Right lung (tissue), 5 donors: Measurements from ENCODE around the gene ISY1. TPM values are rescaled to one million over a fixed set of nuclear protein-coding genes. Genes with fewer than 3 reads are reported as not detected.
"Not testable (repeated sequence)": the region's sequence is repeated elsewhere in the genome, so short reads cannot be mapped to it uniquely, and the experiment has no call there.

Experiments used
- DNase-seq, 2 donors: peaks; one replicate each; pipeline ENCODE4 v3.0.0-alpha.2; 2013
- polyA plus RNA-seq, 5 donors: library from polyadenylated mRNA; unstranded; fragments of 120-200 nt; gene quantifications; one replicate each; pipeline versions ENCODE4 v1.2.1 to v1.2.3, GENCODE V29; 2013; ENCODE audit warnings: inconsistent platforms in 1 of 5, low replicate concordance in 1 of 5; ENCODE audit not compliant: insufficient read length in 5 of 5, insufficient read depth in 1 of 5

The ISY1 gene
- polyA plus RNA-seq, 5 donors, result 48.5 to 66.6 (median 51.3) TPM

- not testable (repeated sequence) for DNase-seq
Observed at GRCh38 chr3:129088312-129088711, 72.6 kb downstream of the ISY1 start.

- DNase-seq, result peak; percentile 54 to 63
Observed at GRCh38 chr3:129087904-129088303, 73.0 kb downstream of the ISY1 start.

DNA sequence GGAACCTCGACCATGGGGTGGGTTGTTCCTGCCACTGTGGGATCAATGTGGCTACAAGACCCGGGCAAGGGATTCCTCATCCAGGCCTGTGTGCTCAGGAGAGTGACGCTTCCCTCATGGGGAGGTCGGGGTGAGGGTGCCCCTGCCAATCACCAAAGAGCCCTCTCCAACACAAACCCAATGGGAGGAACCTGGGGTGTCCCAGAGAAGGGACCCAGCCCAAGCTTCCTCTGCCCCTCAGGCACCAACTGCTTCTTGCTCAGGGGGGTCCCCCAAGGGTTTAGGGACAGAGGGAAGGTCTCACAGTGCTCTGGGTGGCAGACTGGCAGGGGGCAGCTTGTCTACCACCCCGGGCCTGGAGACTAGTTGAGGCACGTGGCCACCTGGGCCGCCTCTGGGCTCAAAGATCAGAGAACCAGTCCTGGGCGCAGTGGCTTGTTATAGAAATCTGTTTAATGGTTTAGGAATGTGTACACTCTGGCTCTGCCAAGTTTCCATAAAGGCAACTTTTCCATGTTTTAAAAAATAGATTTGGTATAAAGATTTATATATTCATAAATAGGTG is 73.6 kb downstream of the ISY1 start:
- DNase-seq, result peak; percentile 47 to 50

DNA sequence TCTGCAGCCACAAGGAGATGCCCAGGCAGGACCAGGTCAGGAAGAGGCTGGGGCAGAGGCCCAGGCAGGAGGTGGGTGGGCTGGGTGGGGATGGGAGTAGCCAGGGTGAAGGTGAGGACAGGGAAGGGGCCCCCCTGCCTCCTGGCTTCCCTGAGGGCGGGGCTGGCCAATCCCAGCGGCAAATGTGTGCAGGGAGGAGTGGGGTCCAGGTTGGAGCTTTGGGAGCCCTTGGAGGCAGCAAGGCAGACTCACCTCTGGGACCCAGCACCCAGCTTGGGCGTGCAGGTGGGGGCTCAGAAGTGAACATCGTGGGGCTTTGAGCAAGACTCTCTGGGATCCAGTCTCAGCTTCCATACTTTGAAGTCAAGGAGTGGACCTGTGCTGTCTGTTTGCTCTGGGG is 75.0 kb downstream of the ISY1 start:
- no peak for DNase-seq

DNA sequence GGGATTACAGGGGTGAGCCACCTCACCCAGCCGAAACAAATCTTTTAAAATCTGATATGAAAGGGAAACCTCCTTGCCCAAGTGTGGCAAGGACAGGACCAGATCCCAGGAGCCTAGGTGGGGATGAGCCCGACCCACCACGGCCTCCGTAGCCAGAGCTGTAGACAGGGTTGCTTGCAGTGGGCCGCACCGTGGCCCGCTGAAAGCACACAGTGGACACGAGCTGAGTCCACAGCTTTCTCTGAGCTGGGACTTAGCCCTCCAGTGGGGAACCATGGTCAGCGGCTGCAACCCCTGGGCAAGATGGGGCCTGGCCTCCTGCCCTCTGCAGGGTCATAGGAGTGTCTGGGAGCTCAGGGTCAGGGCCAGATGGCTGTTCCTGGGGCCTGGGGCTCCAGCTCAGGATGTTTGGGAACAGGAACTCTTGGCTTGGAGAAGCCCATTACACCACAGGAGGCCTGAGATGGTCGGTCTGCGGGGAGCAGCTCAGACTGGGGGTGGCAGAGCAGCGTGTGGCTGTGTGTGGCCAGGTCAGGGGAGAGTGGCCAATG is 75.6 kb downstream of the ISY1 start:
- DNase-seq, result no peak

GRCh38 chr3:129084501-129084900 is 76.4 kb downstream of the ISY1 start:
- no peak for DNase-seq

DNA sequence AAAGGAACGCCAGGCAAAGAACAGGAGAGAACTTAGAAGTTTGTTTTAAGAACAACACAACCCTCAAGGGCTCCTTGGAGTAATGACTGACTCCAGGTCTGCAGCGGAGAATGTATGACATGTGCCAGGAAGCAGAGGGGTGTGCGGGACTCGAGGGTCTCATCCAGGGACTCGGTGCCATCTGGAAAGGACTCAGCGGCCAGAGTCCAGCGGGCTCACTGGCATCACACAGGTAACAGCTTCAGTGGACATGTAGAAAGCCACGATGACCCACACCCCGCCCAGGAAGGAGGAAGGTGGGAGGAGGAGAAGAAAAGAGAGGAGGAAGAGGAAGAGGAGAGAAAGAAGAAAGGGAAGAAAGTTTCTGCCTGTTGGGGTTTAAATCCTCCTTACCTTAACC is 78.8 kb downstream of the ISY1 start:
- no peak for DNase-seq

GRCh38 chr3:129081503-129081902 is 79.4 kb downstream of the ISY1 start:
- DNase-seq, result no peak

- no peak for DNase-seq
Observed at GRCh38 chr3:129078510-129078909, 82.4 kb downstream of the ISY1 start.

Other genes starting within 250 kb of the ISY1 start
- gene CFAP92, start 167.0 kb downstream of the ISY1 start, polyA plus RNA-seq, result 1 to 10 TPM; 2.6 to 4.2 (median 4.0) TPM
- 10 to 100 TPM in 4 of 5 donors, 1 to 10 TPM in 1; 9.0 to 18.0 (median 12.4) TPM for gene EFCC1, start 159.8 kb downstream of the ISY1 start, polyA plus RNA-seq
- 1 to 10 TPM; 1.7 to 3.3 (median 2.4) TPM for gene GP9, start 100.3 kb downstream of the ISY1 start, polyA plus RNA-seq
- gene RAB43, start 39.3 kb downstream of the ISY1 start, polyA plus RNA-seq, result 10 to 100 TPM in 1 of 5 donors, 1 to 10 TPM in 4; 5.1 to 12.8 (median 9.3) TPM
- 100 to 1,000 TPM; 412 to 446 (median 429) TPM for gene CNBP, start 22.8 kb upstream of the ISY1 start, polyA plus RNA-seq
- 100 to 1,000 TPM; 118 to 162 (median 145) TPM for gene COPG1, start 88.5 kb upstream of the ISY1 start, polyA plus RNA-seq
- gene HMCES, start 117.8 kb upstream of the ISY1 start, polyA plus RNA-seq, result 10 to 100 TPM; 40.7 to 45.7 (median 43.4) TPM